HepG2 (cell line): ENCODE results near the gene SLC12A3. TPM values are rescaled to one million over a fixed set of nuclear protein-coding genes. Genes with fewer than 3 reads are reported as not detected.
A peak's percentile ranks its signal among the peaks of the same experiment; 100 is the strongest.
"Not testable (repeated sequence)": the region's sequence is repeated elsewhere in the genome, so short reads cannot be mapped to it uniquely, and the experiment has no call there.

Experiments
- ATAC-seq: fragments of 200-7000 bp; cut with Tn5 transposase; 3 replicates; pipeline ENCODE4 v1.9.1; 2020; ENCODE audit warnings: mild to moderate bottlenecking, moderate library complexity
- BruUV-seq: library from RNA; stranded (reverse); fragments of 400-500 nt; replicated peaks from 2 replicates; lab custom pipeline; 2021; lab: Mats Ljungman, UMichigan
- CTCF ChIA-PET: fragments of 300-600 bp; formaldehyde crosslinking; extraction: SDS; loops from one replicate; lab custom pipeline; 2021; ENCODE audit warnings: low total read pairs, inconsistent platforms, low intra/inter-chr PET ratio; lab: Yijun Ruan, JAX
- POLR2A ChIA-PET: fragments of 350-600 bp; sonication (Branson Sonifier 250); formaldehyde crosslinking; loops from one replicate; lab custom pipeline; 2020; ENCODE audit warnings: antibody characterized with exemption, inconsistent platforms; lab: Yijun Ruan, JAX
- DNase-seq: peaks from one replicate; pipeline ENCODE4 v3.0.0-alpha.2; 2015; ENCODE audit warnings: low spot score
- FAIRE-seq: peaks from 3 replicates; lab custom pipeline; 2011; peaks lifted over from hg19 to GRCh38; lab: Jason Lieb, UNC
- H2AFZ ChIP-seq: one replicate; pipeline ENCODE4 v1.6.1; 2011; ENCODE audit warnings: low read length, inconsistent platforms
- H3K27ac ChIP-seq: fragments of 300-600 bp; 3 replicates; pipeline ENCODE4 v1.8.0; 2011; ENCODE audit warnings: mixed run types, mild to moderate bottlenecking, mixed read lengths, low read length, inconsistent platforms; ENCODE audit not compliant: insufficient read depth; ENCODE audit errors: extremely low read length
- H3K27me3 ChIP-seq, 2 experiments: fragments of 200-600 bp in 1 of 2; 2 replicates in 1 of 2; 3 replicates in 1 of 2; pipeline versions ENCODE4 v1.6.0 to v1.8.0; 2011; ENCODE audit warnings: low read length in 2 of 2, mild to moderate bottlenecking in 2 of 2, moderate library complexity in 2 of 2, inconsistent platforms in 1 of 2; ENCODE audit not compliant: insufficient read depth in 2 of 2, control insufficient read depth in 1 of 2
- H3K36me3 ChIP-seq, 2 experiments: fragments of 200-600 bp in 1 of 2; replicated peaks in 1 of 2; 2 replicates in 1 of 2; 3 replicates in 1 of 2; pipeline versions ENCODE4 v1.5.1 to v1.8.0; 2011; ENCODE audit warnings: low read length in 2 of 2, inconsistent platforms in 1 of 2; ENCODE audit not compliant: insufficient read depth in 2 of 2, control insufficient read depth in 1 of 2
- H3K4me1 ChIP-seq: 2 replicates; pipeline ENCODE4 v1.5.1; 2012; ENCODE audit warnings: low read length, inconsistent platforms; ENCODE audit not compliant: insufficient read depth
- H3K4me2 ChIP-seq: 2 replicates; pipeline ENCODE4 v1.6.0; 2011; ENCODE audit warnings: low read depth, low read length, inconsistent platforms
- H3K4me3 ChIP-seq, 3 experiments: fragments of 200-600 bp in 1 of 3; sonication (generic), shearing (Covaris generic) in 1 of 3; replicated peaks in 1 of 3; 2 replicates each; pipeline ENCODE4 v1.5.1; 2011 to 2016; ENCODE audit warnings: low read length in 3 of 3, inconsistent platforms in 2 of 3, low read depth in 2 of 3, mild to moderate bottlenecking in 2 of 3, control low read depth in 1 of 3, mixed read lengths in 1 of 3; ENCODE audit not compliant: insufficient read depth in 1 of 3
- H3K79me2 ChIP-seq: one replicate; pipeline ENCODE4 v1.6.1; 2011; ENCODE audit warnings: low read length, inconsistent platforms; ENCODE audit not compliant: insufficient read depth
- H3K9ac ChIP-seq: 2 replicates; pipeline ENCODE4 v1.6.0; 2011; ENCODE audit warnings: mild to moderate bottlenecking, low read depth, low read length, inconsistent platforms; ENCODE audit not compliant: insufficient read depth
- H3K9me3 ChIP-seq: 2 replicates; pipeline ENCODE4 v1.5.1; 2012; ENCODE audit warnings: mild to moderate bottlenecking, low read length
- H4K20me1 ChIP-seq: 2 replicates; pipeline ENCODE4 v1.6.0; 2011; ENCODE audit warnings: inconsistent platforms, mild to moderate bottlenecking, low read length, moderate library complexity; ENCODE audit not compliant: insufficient read depth
- POLR2A ChIP-seq, 2 experiments: IDR thresholded peaks; 2 replicates each; pipeline ENCODE4 v1.6.1; 2011; ENCODE audit warnings: low read depth in 2 of 2, low read length in 2 of 2, mild to moderate bottlenecking in 1 of 2, moderate library complexity in 1 of 2; ENCODE audit not compliant: insufficient read depth in 1 of 2
- SNAPC5 ChIP-seq: sonication (generic); formaldehyde crosslinking; IDR thresholded peaks from 2 replicates; pipeline ENCODE4 v1.8.1; 2023; ENCODE audit warnings: mild to moderate bottlenecking, missing genetic modification reagents, borderline replicate concordance
- ZNF121 ChIP-seq: sonication (generic); formaldehyde crosslinking; IDR thresholded peaks from 2 replicates; pipeline ENCODE4 v1.5.0; 2020; ENCODE audit warnings: mild to moderate bottlenecking, missing genetic modification reagents
- ZNF335 ChIP-seq: sonication (generic); formaldehyde crosslinking; IDR thresholded peaks from 2 replicates; pipeline ENCODE4 v1.4.0; 2020; ENCODE audit warnings: missing genetic modification reagents
- WGBS: methylation state at CpG from one replicate; pipeline ENCODE4 v1.1.6; 2017; ENCODE audit warnings: low lambda C conversion rate; 5-methylcytosine and 5-hydroxymethylcytosine counted together
- in situ Hi-C: cut with HindIII; loops from 2 replicates; pipeline ENCODE4 v1.10.0; 2017; ENCODE audit warnings: low pct_unique_long_range_greater_than_20kb; ENCODE audit not compliant: extremely low pct_ligation_motif_present
- intact Hi-C: fragments of 100-400 bp; cut with micrococcal nuclease; formaldehyde crosslinking; loops from one replicate; pipeline ENCODE4 v1.10.0; 2022; ENCODE audit not compliant: unreplicated experiment
- polyA plus RNA-seq, 8 experiments: library from polyadenylated mRNA; depleted of rRNA in 3 of 8; stranded (reverse) in 7 of 8; unstranded in 1 of 8; fragments of >200 nt; fragmentation: Illumina TruSeq in 4 of 8; extraction: Trizol in 4 of 8; gene quantifications; 2 replicates each; pipeline versions ENCODE4 v1.2.1 to v1.2.3, GENCODE V29; 2011 to 2016; ENCODE audit warnings: low read depth in 4 of 8, missing spikeins in 1 of 8, mixed read lengths in 1 of 8; ENCODE audit not compliant: insufficient read depth in 1 of 8
- total RNA-seq, 5 experiments: library from RNA; depleted of rRNA; stranded (reverse); fragments of >200 nt; fragmentation: Illumina TruSeq; extraction: Trizol; gene quantifications; 2 replicates each; pipeline ENCODE4 v1.2.3, GENCODE V29; 2016; ENCODE audit warnings: low read depth in 1 of 5

The SLC12A3 gene
- total and polyA plus RNA-seq, 2 of the 13 experiments (the other 11 are each of a cell fraction or from before 2014, with no cell fraction given): 6.2 TPM; not detected in 1

- TF ChIP-seq SNAPC5 (CRISPR knock-in tag): 0 out of 2 replicates have a peak, but pooled peaks have one; percentile 20
- TF ChIP-seq ZNF335 (CRISPR knock-in tag): 0 out of 2 replicates have a peak, but pooled peaks have one; percentile 24
These were observed 69.0 kb downstream of the SLC12A3 start (continued) for GRCh38 chr16:56933828-56934598.

- H3K4me1 ChIP-seq: peaks cover 64% of the 10 kb centered on the region
- H3K4me3 ChIP-seq: peak overlapping the region; percentile 93 to 97 (median 94)
- H3K4me2 ChIP-seq: peak overlapping the region; percentile 90
- H3K9me3 ChIP-seq, CTCF ChIA-PET, H2AFZ ChIP-seq, FAIRE-seq, ATAC-seq, DNase-seq, H3K27me3 ChIP-seq, H3K27ac ChIP-seq, in situ Hi-C loops, BruUV-seq: not testable (repeated sequence)
- intact Hi-C loops: loop anchor here (5.0 kb wide), 2 partner anchors 62 to 122 kb away; no protein-coding TSS in a partner anchor
- peaks cover 66% of the 10 kb centered on the region for H3K79me2 ChIP-seq
- 73% methylated on average over 8 of the region's 8 CpGs for WGBS
- TF ChIP-seq POLR2A (IDR thresholded peaks at IDR 0.05; ENCODE audit: insufficient read depth in 1 of 2, low read depth in 2 of 2, low read length in 2 of 2) (0 out of 4 replicates have a peak, but pooled peaks of 1 of the 2 experiments have one; percentile 6), ZNF121 (CRISPR knock-in tag) (0 out of 2 replicates have a peak, but pooled peaks have one; percentile 41)
- H3K36me3 ChIP-seq: peaks cover 21 to 56% of the 10 kb centered on the region in 2 experiments
- H3K9ac ChIP-seq: peak overlapping the region; percentile 95; the same call in 1 of the 2 replicates
- peaks cover 71% of the 10 kb centered on the region for H4K20me1 ChIP-seq
- POLR2A ChIA-PET: interaction anchor here (2.8 to 8.3 kb wide), 3 partner anchors 11 to 14 kb away, joined by 13 to 232 read pairs (median 17); no protein-coding TSS in a partner anchor
These were observed 69.7 kb downstream of the SLC12A3 start for GRCh38 chr16:56934599-56935145.
